K562 (cell line): ENCODE data around the gene ZNF581. TPM values are rescaled to one million over a fixed set of nuclear protein-coding genes. Genes with fewer than 3 reads are reported as not detected.

Experiments
- ATAC-seq: fragments of 200-7000 bp; cut with Tn5 transposase; 3 replicates; pipeline ENCODE4 v1.9.1; 2020; ENCODE audit warnings: moderate library complexity
- BruUV-seq: library from RNA; stranded (reverse); fragments of 400-500 nt; replicated peaks from 2 replicates; lab custom pipeline; 2021; lab: Mats Ljungman, UMichigan
- CTCF ChIA-PET: fragments of 300-600 bp; formaldehyde crosslinking; extraction: SDS; loops from one replicate; lab custom pipeline; 2021; ENCODE audit warnings: low intra/inter-chr PET ratio; lab: Yijun Ruan, JAX
- POLR2A ChIA-PET: fragments of 300-600, 350-650 bp; sonication (Branson Sonifier 250); formaldehyde crosslinking; extraction: SDS; loops from one replicate; lab custom pipeline; 2021; ENCODE audit warnings: antibody characterized with exemption, inconsistent platforms; lab: Yijun Ruan, JAX
- DNase-seq, 4 experiments: peaks; one replicate each; pipeline versions ENCODE4 v3.0.0 to v3.0.0-alpha.2; 2011 to 2018; ENCODE audit warnings: low spot score in 3 of 4, mixed read lengths in 3 of 4; ENCODE audit errors: extremely low read depth in 1 of 4
- FAIRE-seq: peaks from 2 replicates; lab custom pipeline; 2011; peaks lifted over from hg19 to GRCh38; lab: Jason Lieb, UNC
- H2AFZ ChIP-seq: 2 replicates; pipeline ENCODE4 v1.6.0; 2011; ENCODE audit warnings: low read depth, low read length, control low read depth, inconsistent platforms
- H3K27ac ChIP-seq: fragments of 200-600 bp; 3 replicates; pipeline ENCODE4 v1.8.0; 2011; ENCODE audit warnings: low read depth, mild to moderate bottlenecking, control low read depth, inconsistent platforms, low read length, moderate library complexity, mixed read lengths; ENCODE audit errors: extremely low read depth
- H3K27me3 ChIP-seq, 2 experiments: fragments of 300-600 bp in 1 of 2; 2 replicates in 1 of 2; 3 replicates in 1 of 2; pipeline versions ENCODE4 v1.6.0 to v1.8.0; 2011; ENCODE audit warnings: inconsistent platforms in 2 of 2, low read length in 2 of 2, mild to moderate bottlenecking in 1 of 2, mixed read lengths in 1 of 2, moderate library complexity in 1 of 2; ENCODE audit not compliant: control insufficient read depth in 2 of 2, insufficient read depth in 2 of 2
- H3K36me3 ChIP-seq: fragments of 300-600 bp; 3 replicates; pipeline ENCODE4 v1.8.0; 2011; ENCODE audit warnings: mild to moderate bottlenecking, low read length, inconsistent platforms; ENCODE audit not compliant: control insufficient read depth, insufficient read depth
- H3K4me1 ChIP-seq, 2 experiments: fragments of 200-600 bp in 1 of 2; replicated peaks in 1 of 2; 2 replicates in 1 of 2; 3 replicates in 1 of 2; pipeline versions ENCODE4 v1.5.1 to v1.8.0; 2011; ENCODE audit warnings: inconsistent platforms in 2 of 2, low read length in 2 of 2, mild to moderate bottlenecking in 1 of 2, mixed read lengths in 1 of 2, moderate library complexity in 1 of 2; ENCODE audit not compliant: control insufficient read depth in 2 of 2, insufficient read depth in 2 of 2
- H3K4me2 ChIP-seq: 2 replicates; pipeline ENCODE4 v1.6.1; 2011; ENCODE audit warnings: low read length, control low read depth, inconsistent platforms, mixed read lengths; ENCODE audit not compliant: insufficient read depth
- H3K4me3 ChIP-seq: fragments of 200-600 bp; sonication (generic), shearing (Covaris generic); 2 replicates; pipeline ENCODE4 v1.5.1; 2016; ENCODE audit warnings: control low read depth, inconsistent platforms
- H3K79me2 ChIP-seq: fragments of 200-600 bp; 3 replicates; pipeline ENCODE4 v1.8.0; 2011; ENCODE audit warnings: low read length, inconsistent platforms; ENCODE audit not compliant: control insufficient read depth, insufficient read depth
- H3K9ac ChIP-seq, 2 experiments: 2 replicates each; pipeline versions ENCODE4 v1.6.0 to v1.6.1; 2011; ENCODE audit warnings: low read depth in 2 of 2, low read length in 2 of 2, control low read depth in 1 of 2, inconsistent platforms in 1 of 2, mild to moderate bottlenecking in 1 of 2, mixed read lengths in 1 of 2; ENCODE audit not compliant: insufficient read depth in 1 of 2
- H3K9me1 ChIP-seq: one replicate; pipeline ENCODE4 v1.6.0; 2011; ENCODE audit warnings: inconsistent platforms, mild to moderate bottlenecking, low read length, moderate library complexity; ENCODE audit not compliant: control insufficient read depth, insufficient read depth
- H3K9me3 ChIP-seq: replicated peaks from 2 replicates; pipeline ENCODE4 v1.5.1; 2011; ENCODE audit warnings: low read depth, low read length, inconsistent platforms; ENCODE audit not compliant: control insufficient read depth, insufficient read depth
- H4K20me1 ChIP-seq: replicated peaks from 2 replicates; pipeline ENCODE4 v1.6.1; 2011; ENCODE audit warnings: low read length, inconsistent platforms, mixed read lengths; ENCODE audit not compliant: control insufficient read depth, insufficient read depth
- AFF1 ChIP-seq, 2 experiments: fragments of 450-650 bp; IDR thresholded peaks; 2 replicates each; pipeline ENCODE4 v1.6.1; 2018; ENCODE audit warnings: mild to moderate bottlenecking in 2 of 2, low read depth in 1 of 2; ENCODE audit not compliant: partially characterized antibody in 2 of 2
- CCNT2 ChIP-seq: IDR thresholded peaks from 2 replicates; pipeline ENCODE4 v1.6.1; 2011; ENCODE audit warnings: borderline replicate concordance, low read depth, mild to moderate bottlenecking, moderate library complexity, mixed read lengths, low read length; ENCODE audit not compliant: insufficient read length; ENCODE audit errors: extremely low read depth
- CUX1 ChIP-seq: fragments of 200-800 bp; sonication (Bioruptor generic); IDR thresholded peaks from 2 replicates; pipeline ENCODE4 v1.6.1; 2016; ENCODE audit warnings: missing genetic modification characterization, missing compliant biosample characterization
- JUND ChIP-seq, 2 experiments: IDR thresholded peaks; 2 replicates in 1 of 2; 3 replicates in 1 of 2; pipeline ENCODE4 v1.6.1; 2011; ENCODE audit warnings: borderline replicate concordance in 2 of 2, low read depth in 2 of 2, low read length in 2 of 2, improper control_type of control experiment in 1 of 2, missing biosample characterization in 1 of 2, missing genetic modification characterization in 1 of 2, missing genetic modification reagents in 1 of 2
- MNT ChIP-seq, 2 experiments: fragments of 450-650 bp; conservative IDR thresholded peaks; 2 replicates each; pipeline ENCODE4 v1.6.1; 2017; ENCODE audit warnings: mild to moderate bottlenecking in 2 of 2, moderate library complexity in 2 of 2
- SAP30 ChIP-seq: fragments of 200-600 bp; sonication (generic); IDR thresholded peaks from 2 replicates; pipeline ENCODE4 v1.6.1; 2012; ENCODE audit warnings: borderline replicate concordance, low read depth, mild to moderate bottlenecking, moderate library complexity, low read length, control low read depth, inconsistent platforms; ENCODE audit not compliant: insufficient read depth, poor library complexity, severe bottlenecking
- SIN3A ChIP-seq, 2 experiments: fragments of 150-350 bp in 1 of 2; IDR thresholded peaks; 2 replicates each; pipeline ENCODE4 v1.6.1; 2011 to 2016; ENCODE audit warnings: borderline replicate concordance in 2 of 2, low read depth in 2 of 2, low read length in 2 of 2, mild to moderate bottlenecking in 2 of 2, moderate library complexity in 2 of 2; ENCODE audit not compliant: control insufficient read depth in 1 of 2
- ZNF174 ChIP-seq: fragments of 250-450 bp; sonication (Bioruptor Pico); IDR thresholded peaks from 2 replicates; pipeline ENCODE4 v1.4.0; 2020; ENCODE audit warnings: mild to moderate bottlenecking
- WGBS: fragments of 100-300 bp; shearing (Covaris generic); methylation state at CpG from one replicate; pipeline ENCODE4 v1.1.6; 2016; ENCODE audit warnings: low coverage, mixed read lengths; ENCODE audit not compliant: insufficient coverage; ENCODE audit errors: missing lambda C conversion rate; 5-methylcytosine and 5-hydroxymethylcytosine counted together
- in situ Hi-C: fragments of 300-500 bp; cut with MboI; formaldehyde crosslinking; loops from 4 replicates; pipeline ENCODE4 v1.15.0; 2018; ENCODE audit warnings: inconsistent platforms, mixed read lengths
- intact Hi-C: fragments of 100-400 bp; cut with micrococcal nuclease; formaldehyde crosslinking; loops from 2 replicates; pipeline ENCODE4 v1.14.2; 2022
- polyA plus RNA-seq, 8 experiments: library from polyadenylated mRNA; depleted of rRNA in 4 of 8; stranded (reverse) in 5 of 8; unstranded in 3 of 8; fragments of >200 nt; fragmentation: Nextera tagmentation in 2 of 8; fragmentation: Illumina TruSeq in 1 of 8; extraction: Ambion mirVana in 2 of 8; extraction: Trizol in 1 of 8; gene quantifications; 2 replicates each; pipeline versions ENCODE4 v1.2.1 to v1.2.3, GENCODE V29; 2011 to 2014; ENCODE audit warnings: inconsistent platforms in 1 of 8, missing spikeins in 1 of 8
- total RNA-seq, 7 experiments: library from RNA; depleted of rRNA in 6 of 7; stranded (reverse); fragments of >200 nt in 6 of 7; fragmentation: Illumina TruSeq in 2 of 7; extraction: Trizol in 2 of 7; gene quantifications; 2 replicates each; pipeline versions ENCODE4 v1.2.1 to v1.2.3, GENCODE V29; 2011 to 2021; ENCODE audit warnings: low replicate concordance in 1 of 7

ZNF581 gene
- total and polyA plus RNA-seq, 9 of the 15 experiments (the other 6 are each of a cell fraction or from before 2014, with no cell fraction given) = 2.4 to 39.4 (median 15.4) TPM

GRCh38 chr19:55655648-55656040, 12.2 kb downstream of the ZNF581 start:
- Histone ChIP-seq H3K4me1 (peaks cover 20 to 55% of the 10 kb centered on the region in 2 experiments; a peak in 4 of 5 replicates), H3K36me3 (peaks cover 71% of the 10 kb centered on the region), H3K4me3 (peak overlapping the region; percentile 70), H3K79me2 (peaks cover 58% of the 10 kb centered on the region), H3K27me3 (no peaks in the 10 kb centered on the region), H3K9me3 (no peaks in the 10 kb centered on the region), H3K4me2 (peak overlapping the region; percentile 99), H3K9me1 (peaks cover 6% of the 10 kb centered on the region), H4K20me1 (peaks cover 42% of the 10 kb centered on the region), H3K27ac (peak overlapping the region; percentile 100), H2AFZ (peak overlapping the region; percentile 73), H3K9ac (peak overlapping the region; percentile 98 to 99)
- no peak for DNase-seq
- WGBS = under 1% methylated on average over 12 of the region's 19 CpGs
- no peak for ATAC-seq
- in situ Hi-C loops = no loop called here
- CTCF ChIA-PET = no interaction called here
- FAIRE-seq = no peak
- intact Hi-C loops = no loop called here
- BruUV-seq = TSS peak; percentile 51
- POLR2A ChIA-PET = interaction anchor here (0.7 to 3.5 kb wide), 4 partner anchors 9 to 34 kb away, joined by 3 to 21 read pairs (median 8); no protein-coding TSS in a partner anchor
- TF ChIP-seq SIN3A (IDR thresholded peaks at IDR 0.05; ENCODE audit: borderline replicate concordance in 2 of 2, control insufficient read depth in 1 of 2, low read depth in 2 of 2, low read length in 2 of 2) (0 out of 4 replicates have a peak, but pooled peaks of 1 of the 2 experiments have one; percentile 57), ZNF174 (no peak), MNT (conservative IDR thresholded peaks at IDR 0.05) (peak; percentile 78 to 93), CUX1 (CRISPR knock-in tag) (no peak), SAP30 (peak; percentile 19), AFF1 (IDR thresholded peaks at IDR 0.05; ENCODE audit: low read depth in 1 of 2, partially characterized antibody in 2 of 2) (peak in 1 of 2 experiments; percentile 58), CCNT2 (no peak), JUND (IDR thresholded peaks at IDR 0.05; ENCODE audit: borderline replicate concordance, low read depth, low read length) (no peak), JUND (tag; IDR thresholded peaks at IDR 0.05; ENCODE audit: borderline replicate concordance, low read depth, low read length) (no peak)
